ENCODE measurements around the gene KCNG1.

GRCh38 chr20:51010932-51011331 is 12.0 kb downstream of the KCNG1 start:
- no peak for TF ChIP-seq CTCF (conservative IDR thresholded peaks at IDR 0.05; ENCODE audit: low read length)
- TF ChIP-seq EZH2phosphoT487 (IDR thresholded peaks at IDR 0.05; ENCODE audit: borderline replicate concordance): no peak
